ENCODE data around the gene CEP128. TPM values are rescaled to one million over a fixed set of nuclear protein-coding genes. Genes with fewer than 3 reads are reported as not detected.

CEP128 gene
- total RNA-seq, 2 experiments from 2014 or later, result 16.4 to 17.1 TPM

DNA sequence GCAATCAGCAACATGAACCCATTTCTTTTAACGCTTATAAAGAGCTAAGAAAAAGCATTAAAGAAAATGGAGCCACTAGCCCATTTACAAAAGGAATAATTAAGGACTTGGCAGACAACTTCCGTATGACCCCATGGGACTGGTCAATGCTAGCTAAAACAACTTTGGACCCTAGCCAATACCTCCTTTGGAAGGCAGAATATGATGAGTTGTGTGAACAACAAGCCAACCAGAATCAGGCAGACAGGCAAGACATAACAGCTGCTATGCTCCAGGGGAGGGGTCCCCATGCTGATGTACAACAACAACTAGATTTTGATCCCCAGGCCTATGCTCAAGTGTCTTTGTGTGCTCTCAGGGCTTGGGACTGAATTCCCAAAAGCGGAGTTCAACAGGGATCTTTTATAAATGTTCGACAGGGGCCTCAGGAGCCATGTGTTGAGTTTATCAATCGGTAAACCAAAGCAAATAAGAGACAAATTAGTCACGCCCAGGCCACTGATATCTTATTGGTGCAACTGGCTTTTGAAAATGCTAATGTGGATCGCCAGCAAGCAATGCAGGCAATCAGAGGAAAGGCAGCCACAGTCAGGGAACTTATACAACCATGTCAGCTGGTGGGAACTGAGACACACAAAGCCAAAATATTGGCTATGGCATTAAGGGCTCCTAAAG, 475.9 kb downstream of the CEP128 start:
- H3K27me3 Mint-ChIP-seq (ENCODE audit: low read depth), result no peaks in the 10 kb centered on the region
- no peak for DNase-seq
- no peaks in the 10 kb centered on the region for H3K36me3 Mint-ChIP-seq (ENCODE audit: low read depth)
- intact Hi-C loops (cut with micrococcal nuclease), result no loop called here
- H3K4me3 Mint-ChIP-seq, result no peak overlapping the region
- peaks cover 7% of the 10 kb centered on the region for H3K9me3 Mint-ChIP-seq
- CTCF ChIA-PET, result no interaction called here
- H3K4me1 Mint-ChIP-seq (ENCODE audit: low read depth), result no peaks in the 10 kb centered on the region
- H3K27ac Mint-ChIP-seq, result no peak overlapping the region

DNA sequence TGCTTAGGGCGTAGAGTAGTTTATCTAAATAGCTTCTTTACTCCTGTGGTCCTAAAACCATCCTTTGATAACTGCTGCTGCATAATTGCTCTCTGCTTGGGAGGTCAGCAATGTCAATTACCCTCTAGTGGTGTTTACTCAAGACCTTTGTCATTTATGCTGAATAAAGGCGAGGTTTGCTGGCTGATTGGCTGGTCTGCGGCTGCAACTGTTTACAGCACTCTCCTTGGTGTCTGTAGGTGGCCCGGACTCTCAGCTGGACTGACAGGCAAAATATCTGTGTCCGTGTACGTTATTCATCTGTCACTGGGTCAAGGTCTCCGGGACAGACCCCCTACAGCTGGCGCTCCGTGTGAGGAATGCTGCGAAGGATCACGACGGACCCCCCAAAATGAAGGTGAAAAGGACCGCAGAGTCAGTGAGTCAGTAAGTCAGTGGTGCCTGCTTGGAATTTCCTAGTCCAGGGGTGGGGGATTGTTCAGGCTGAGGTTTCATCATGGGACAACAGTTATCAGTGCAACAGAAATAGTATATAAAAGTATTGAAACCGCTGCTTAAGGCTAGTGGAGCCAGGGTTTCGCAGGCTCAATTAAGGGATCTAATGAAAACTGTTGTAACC, 476.9 kb downstream of the CEP128 start:
- Mint-ChIP-seq H3K4me1 (ENCODE audit: low read depth) (no peaks in the 10 kb centered on the region), H3K9me3 (peaks cover 7% of the 10 kb centered on the region), H3K4me3 (no peak overlapping the region), H3K27me3 (ENCODE audit: low read depth) (no peaks in the 10 kb centered on the region), H3K27ac (no peak overlapping the region), H3K36me3 (ENCODE audit: low read depth) (no peaks in the 10 kb centered on the region)
- CTCF ChIA-PET, result no interaction called here
- DNase-seq, result no peak
- intact Hi-C loops (cut with micrococcal nuclease), result no loop called here

DNA sequence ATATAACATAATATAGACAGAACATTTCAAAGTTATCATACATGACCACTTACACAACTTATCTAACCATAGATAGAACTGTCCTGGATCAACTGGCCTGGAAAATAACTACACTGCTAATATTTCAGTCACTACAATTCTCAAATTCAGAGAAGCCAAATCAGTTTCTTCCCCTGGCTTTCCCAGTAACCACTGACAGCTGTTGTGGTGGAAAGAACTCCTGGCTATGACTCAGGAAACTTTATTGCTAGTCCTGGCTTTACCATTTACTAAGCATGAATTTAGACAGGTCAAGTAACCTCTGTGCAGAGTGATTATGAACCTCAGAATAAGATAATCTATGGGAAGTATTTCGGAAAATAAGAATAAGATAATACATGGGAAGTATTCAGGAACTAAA, 485.3 kb downstream of the CEP128 start:
- H3K27me3 Mint-ChIP-seq (ENCODE audit: low read depth), result no peaks in the 10 kb centered on the region
- no peaks in the 10 kb centered on the region for H3K36me3 Mint-ChIP-seq (ENCODE audit: low read depth)
- intact Hi-C loops (cut with micrococcal nuclease), result no loop called here
- H3K9me3 Mint-ChIP-seq, result peaks cover 3% of the 10 kb centered on the region
- no peaks in the 10 kb centered on the region for H3K4me1 Mint-ChIP-seq (ENCODE audit: low read depth)
- CTCF ChIA-PET, result no interaction called here
- no peak overlapping the region for H3K27ac Mint-ChIP-seq
- no peak for DNase-seq
- no peak overlapping the region for H3K4me3 Mint-ChIP-seq

DNA sequence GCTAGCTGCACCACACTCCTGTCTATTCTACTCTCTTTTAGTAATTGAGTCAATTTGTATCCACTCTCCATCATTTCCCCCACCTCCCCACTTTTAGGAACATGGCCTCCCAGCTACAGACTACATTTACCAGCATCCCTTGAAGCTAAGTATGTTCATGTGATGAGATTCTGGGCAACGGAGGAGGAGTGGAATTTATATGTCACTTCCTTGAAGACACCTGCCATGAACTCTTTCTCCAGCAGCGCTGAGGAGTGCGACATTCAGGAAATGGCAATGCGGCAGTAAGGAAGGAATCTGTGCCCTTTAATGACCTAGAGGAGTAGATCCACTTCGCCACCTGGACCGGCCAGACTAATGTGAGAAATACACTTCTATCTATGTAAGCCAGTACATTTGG, 486.5 kb downstream of the CEP128 start:
- Mint-ChIP-seq H3K4me1 (ENCODE audit: low read depth) (no peaks in the 10 kb centered on the region), H3K27ac (no peak overlapping the region), H3K9me3 (peaks cover 5% of the 10 kb centered on the region), H3K4me3 (no peak overlapping the region), H3K27me3 (ENCODE audit: low read depth) (no peaks in the 10 kb centered on the region), H3K36me3 (ENCODE audit: low read depth) (no peaks in the 10 kb centered on the region)
- intact Hi-C loops (cut with micrococcal nuclease), result no loop called here
- CTCF ChIA-PET, result no interaction called here
- no peak for DNase-seq

DNA sequence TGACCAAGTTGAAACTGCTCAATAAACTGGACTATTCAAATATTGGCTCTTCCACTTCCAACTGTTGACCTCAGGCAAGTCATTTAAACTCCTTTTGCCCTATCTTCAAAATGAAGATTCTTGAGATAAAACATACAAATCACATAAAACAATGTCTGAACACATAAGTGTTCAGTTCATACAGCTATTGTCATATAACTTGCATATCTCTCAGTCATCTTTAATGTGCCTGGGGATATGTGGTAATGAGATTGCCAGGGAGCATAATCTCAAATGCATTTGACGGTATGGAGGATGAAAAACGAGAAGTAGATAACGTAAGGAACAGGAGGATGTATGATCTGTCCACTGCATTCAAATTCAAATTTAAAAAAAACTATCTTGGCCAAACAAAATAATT, 493.3 kb downstream of the CEP128 start:
- peaks cover 10% of the 10 kb centered on the region for H3K9me3 Mint-ChIP-seq
- CTCF ChIA-PET, result no interaction called here
- H3K27ac Mint-ChIP-seq, result no peak overlapping the region
- intact Hi-C loops (cut with micrococcal nuclease), result no loop called here
- no peaks in the 10 kb centered on the region for H3K4me1 Mint-ChIP-seq (ENCODE audit: low read depth)
- H3K36me3 Mint-ChIP-seq (ENCODE audit: low read depth), result no peaks in the 10 kb centered on the region
- no peak overlapping the region for H3K4me3 Mint-ChIP-seq
- H3K27me3 Mint-ChIP-seq (ENCODE audit: low read depth), result no peaks in the 10 kb centered on the region
- no peak for DNase-seq

DNA sequence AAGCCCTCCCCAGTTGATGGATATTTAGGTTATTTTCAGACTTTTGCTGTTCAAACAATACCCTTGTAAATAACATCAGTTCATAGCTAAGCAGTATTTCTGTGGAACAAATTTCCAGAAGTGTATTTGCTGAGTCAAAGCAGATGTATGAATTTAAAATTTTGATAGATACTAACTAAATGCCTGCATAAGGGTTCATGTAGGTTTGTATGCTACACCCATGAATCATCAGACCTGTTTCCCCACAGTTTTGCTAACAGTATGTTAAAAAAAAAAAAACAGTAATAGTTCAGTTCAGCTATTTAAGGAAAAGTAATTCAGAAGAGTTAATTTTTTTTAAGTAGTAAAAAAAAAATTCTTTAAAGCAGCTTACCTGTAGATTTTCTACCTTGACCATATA, 494.1 kb downstream of the CEP128 start:
- Mint-ChIP-seq H3K4me3 (no peak overlapping the region), H3K27me3 (ENCODE audit: low read depth) (no peaks in the 10 kb centered on the region), H3K9me3 (peaks cover 10% of the 10 kb centered on the region), H3K27ac (no peak overlapping the region), H3K36me3 (ENCODE audit: low read depth) (no peaks in the 10 kb centered on the region), H3K4me1 (ENCODE audit: low read depth) (no peaks in the 10 kb centered on the region)
- no peak for DNase-seq
- intact Hi-C loops (cut with micrococcal nuclease), result no loop called here
- CTCF ChIA-PET, result interaction anchor here (0.6 kb wide), 1 partner anchor 237 kb away, joined by 4 read pairs; no protein-coding TSS in a partner anchor

Other genes starting within 250 kb of the CEP128 start
- not detected for gene TSHR, start 13.9 kb upstream of the CEP128 start, total RNA-seq